Type B pancreatic cell (in vitro differentiated cells): ENCODE data around the gene DCC. TPM values are rescaled to one million over a fixed set of nuclear protein-coding genes. Genes with fewer than 3 reads are reported as not detected.

Source experiments
- DNase-seq: peaks from one replicate; pipeline ENCODE4 v3.0.0; 2021; ENCODE audit warnings: mixed read lengths; ENCODE audit not compliant: unreplicated experiment; ENCODE audit errors: extremely low spot score
- H3K27ac Mint-ChIP-seq: 2 replicates; pipeline ENCODE4 v1.8.0; 2021; ENCODE audit warnings: mild to moderate bottlenecking, mixed read lengths
- H3K27me3 Mint-ChIP-seq: 2 replicates; pipeline ENCODE4 v1.8.0; 2021; ENCODE audit warnings: mixed read lengths
- H3K36me3 Mint-ChIP-seq: 2 replicates; pipeline ENCODE4 v1.8.0; 2021; ENCODE audit warnings: mixed read lengths
- H3K4me1 Mint-ChIP-seq: one replicate; pipeline ENCODE4 v1.8.0; 2021; ENCODE audit warnings: mixed read lengths; ENCODE audit not compliant: unreplicated experiment
- H3K4me3 Mint-ChIP-seq: 2 replicates; pipeline ENCODE4 v1.8.0; 2021; ENCODE audit warnings: mild to moderate bottlenecking, mixed read lengths
- H3K9me3 Mint-ChIP-seq: 2 replicates; pipeline ENCODE4 v1.8.0; 2021; ENCODE audit warnings: mixed read lengths
- CTCF ChIP-seq: fragments of 200-600 bp; sonication (generic); conservative IDR thresholded peaks from 2 replicates; pipeline ENCODE4 v1.5.0; 2021; ENCODE audit warnings: antibody characterized with exemption, mild to moderate bottlenecking
- total RNA-seq: library from RNA; stranded (reverse); gene quantifications from 2 replicates; pipeline ENCODE4 v1.2.1, GENCODE V29; 2021; ENCODE audit warnings: low replicate concordance

The DCC gene
- total RNA-seq, 1 donor from 2014 or later: 11.6 TPM

- no peak for DNase-seq
- Mint-ChIP-seq H3K4me3 (no peak overlapping the region), H3K27ac (no peak overlapping the region), H3K9me3 (no peaks in the 10 kb centered on the region), H3K36me3 (no peaks in the 10 kb centered on the region), H3K27me3 (peaks cover 13% of the 10 kb centered on the region), H3K4me1 (no peaks in the 10 kb centered on the region)
- peak; percentile 50 for TF ChIP-seq CTCF
These were observed 530.2 kb downstream of the DCC start for GRCh38 chr18:52869942-52870907.

- Mint-ChIP-seq H3K9me3 (no peaks in the 10 kb centered on the region), H3K36me3 (no peaks in the 10 kb centered on the region), H3K27ac (no peak overlapping the region), H3K27me3 (peaks cover 20% of the 10 kb centered on the region), H3K4me1 (no peaks in the 10 kb centered on the region), H3K4me3 (no peak overlapping the region)
- no peak for TF ChIP-seq CTCF
- DNase-seq: no peak
These were observed 534.8 kb downstream of the DCC start for GRCh38 chr18:52874774-52875173.

GRCh38 chr18:52875725-52876124 lies 535.7 kb downstream of the DCC start:
- Mint-ChIP-seq H3K27me3 (peaks cover 23% of the 10 kb centered on the region), H3K9me3 (no peaks in the 10 kb centered on the region)

GRCh38 chr18:52888014-52888413 lies 548.0 kb downstream of the DCC start:
- Mint-ChIP-seq H3K4me1 (no peaks in the 10 kb centered on the region), H3K36me3 (no peaks in the 10 kb centered on the region), H3K27ac (no peak overlapping the region), H3K9me3 (no peaks in the 10 kb centered on the region), H3K27me3 (peaks cover 34% of the 10 kb centered on the region), H3K4me3 (no peak overlapping the region)
- no peak for TF ChIP-seq CTCF
- no peak for DNase-seq

More at GRCh38 chr18:52875725-52876124, 535.7 kb downstream of the DCC start:
- DNase-seq: no peak
- TF ChIP-seq CTCF: no peak
- no peak overlapping the region for H3K27ac Mint-ChIP-seq
- no peaks in the 10 kb centered on the region for H3K36me3 Mint-ChIP-seq
- no peaks in the 10 kb centered on the region for H3K4me1 Mint-ChIP-seq
- H3K4me3 Mint-ChIP-seq: no peak overlapping the region

- no peak for TF ChIP-seq CTCF
- H3K36me3 Mint-ChIP-seq: no peaks in the 10 kb centered on the region
These were observed 554.8 kb downstream of the DCC start for GRCh38 chr18:52894801-52895200.

More at GRCh38 chr18:52894801-52895200, 554.8 kb downstream of the DCC start:
- DNase-seq: no peak
- Mint-ChIP-seq H3K27me3 (peaks cover 37% of the 10 kb centered on the region), H3K4me1 (no peaks in the 10 kb centered on the region), H3K27ac (no peak overlapping the region), H3K4me3 (no peak overlapping the region), H3K9me3 (no peaks in the 10 kb centered on the region)
